ENCODE data around the gene TMEM81.

TMEM81 gene

GRCh38 chr1:205077158-205077933, 6.9 kb downstream of the TMEM81 start:
- no peak for DNase-seq (ENCODE audit: extremely low read depth in 1 of 2, low read depth in 1 of 2)

- DNase-seq (ENCODE audit: extremely low read depth in 1 of 2, low read depth in 1 of 2): no peak
Observed at GRCh38 chr1:205076245-205076761, 8.0 kb downstream of the TMEM81 start.

GRCh38 chr1:205075642-205076155, 8.6 kb downstream of the TMEM81 start:
- DNase-seq (ENCODE audit: extremely low read depth in 1 of 2, low read depth in 1 of 2): no peak

GRCh38 chr1:205074513-205074912, 9.7 kb downstream of the TMEM81 start:
- no peak for DNase-seq (ENCODE audit: extremely low read depth in 1 of 2, low read depth in 1 of 2)

- no peak for DNase-seq (ENCODE audit: extremely low read depth in 1 of 2, low read depth in 1 of 2)
Observed at GRCh38 chr1:205074084-205074483, 10.2 kb downstream of the TMEM81 start.

GRCh38 chr1:205073511-205073910, 10.7 kb downstream of the TMEM81 start:
- no peak for DNase-seq (ENCODE audit: extremely low read depth in 1 of 2, low read depth in 1 of 2)

GRCh38 chr1:205072881-205073280, 11.4 kb downstream of the TMEM81 start:
- DNase-seq (ENCODE audit: extremely low read depth in 1 of 2, low read depth in 1 of 2): no peak

GRCh38 chr1:205072286-205072685, 12.0 kb downstream of the TMEM81 start:
- no peak for DNase-seq (ENCODE audit: extremely low read depth in 1 of 2, low read depth in 1 of 2)

- no peak for DNase-seq (ENCODE audit: extremely low read depth in 1 of 2, low read depth in 1 of 2)
Observed at GRCh38 chr1:205071801-205072200, 12.5 kb downstream of the TMEM81 start.

- no peak for DNase-seq (ENCODE audit: extremely low read depth in 1 of 2, low read depth in 1 of 2)
Observed at GRCh38 chr1:205071028-205071409, 13.2 kb downstream of the TMEM81 start.

GRCh38 chr1:205069371-205070125, 14.7 kb downstream of the TMEM81 start:
- no peak for DNase-seq (ENCODE audit: extremely low read depth in 1 of 2, low read depth in 1 of 2)

GRCh38 chr1:205068457-205069040, 15.7 kb downstream of the TMEM81 start:
- DNase-seq (ENCODE audit: extremely low read depth in 1 of 2, low read depth in 1 of 2): no peak

- no peak for DNase-seq (ENCODE audit: extremely low read depth in 1 of 2, low read depth in 1 of 2)
Observed at GRCh38 chr1:205068001-205068400, 16.3 kb downstream of the TMEM81 start.

- no peak for DNase-seq (ENCODE audit: extremely low read depth in 1 of 2, low read depth in 1 of 2)
Observed at GRCh38 chr1:205067031-205067430, 17.2 kb downstream of the TMEM81 start.

- no peak for DNase-seq (ENCODE audit: extremely low read depth in 1 of 2, low read depth in 1 of 2)
Observed at GRCh38 chr1:205066141-205066818, 18.0 kb downstream of the TMEM81 start.

GRCh38 chr1:205065666-205066065, 18.6 kb downstream of the TMEM81 start:
- no peak for DNase-seq (ENCODE audit: extremely low read depth in 1 of 2, low read depth in 1 of 2)

- no peak for DNase-seq (ENCODE audit: extremely low read depth in 1 of 2, low read depth in 1 of 2)
Observed at GRCh38 chr1:205064741-205065316, 19.4 kb downstream of the TMEM81 start.

- no peak for DNase-seq (ENCODE audit: extremely low read depth in 1 of 2, low read depth in 1 of 2)
Observed at GRCh38 chr1:205064301-205064700, 20.0 kb downstream of the TMEM81 start.

GRCh38 chr1:205062895-205063294, 21.4 kb downstream of the TMEM81 start:
- no peak for DNase-seq (ENCODE audit: extremely low read depth in 1 of 2, low read depth in 1 of 2)

GRCh38 chr1:205062319-205062718, 21.9 kb downstream of the TMEM81 start:
- DNase-seq (ENCODE audit: extremely low read depth in 1 of 2, low read depth in 1 of 2): no peak
